HG02588 (cell line): ENCODE data around the gene MFSD1.

Experiments
- ATAC-seq: cut with Tn5 transposase; IDR thresholded peaks from one replicate; pipeline ENCODE4 v1.9.1; 2021; ENCODE audit warnings: mild to moderate bottlenecking, moderate library complexity; ENCODE audit not compliant: unreplicated experiment

MFSD1 gene

GRCh38 chr3:158864492-158864891, 62.6 kb downstream of the MFSD1 start:
- no peak for ATAC-seq

GRCh38 chr3:158875700-158876099, 73.8 kb downstream of the MFSD1 start:
- no peak for ATAC-seq
